HG02610 (cell line): ENCODE data around the gene LRAT.
"Not testable (repeated sequence)": the region's sequence is repeated elsewhere in the genome, so short reads cannot be mapped to it uniquely, and the experiment has no call there.

ENCODE experiments used
- ATAC-seq: cut with Tn5 transposase; IDR thresholded peaks from one replicate; pipeline ENCODE4 v1.9.1; 2021; ENCODE audit warnings: mild to moderate bottlenecking, moderate library complexity; ENCODE audit not compliant: unreplicated experiment

Gene LRAT

DNA sequence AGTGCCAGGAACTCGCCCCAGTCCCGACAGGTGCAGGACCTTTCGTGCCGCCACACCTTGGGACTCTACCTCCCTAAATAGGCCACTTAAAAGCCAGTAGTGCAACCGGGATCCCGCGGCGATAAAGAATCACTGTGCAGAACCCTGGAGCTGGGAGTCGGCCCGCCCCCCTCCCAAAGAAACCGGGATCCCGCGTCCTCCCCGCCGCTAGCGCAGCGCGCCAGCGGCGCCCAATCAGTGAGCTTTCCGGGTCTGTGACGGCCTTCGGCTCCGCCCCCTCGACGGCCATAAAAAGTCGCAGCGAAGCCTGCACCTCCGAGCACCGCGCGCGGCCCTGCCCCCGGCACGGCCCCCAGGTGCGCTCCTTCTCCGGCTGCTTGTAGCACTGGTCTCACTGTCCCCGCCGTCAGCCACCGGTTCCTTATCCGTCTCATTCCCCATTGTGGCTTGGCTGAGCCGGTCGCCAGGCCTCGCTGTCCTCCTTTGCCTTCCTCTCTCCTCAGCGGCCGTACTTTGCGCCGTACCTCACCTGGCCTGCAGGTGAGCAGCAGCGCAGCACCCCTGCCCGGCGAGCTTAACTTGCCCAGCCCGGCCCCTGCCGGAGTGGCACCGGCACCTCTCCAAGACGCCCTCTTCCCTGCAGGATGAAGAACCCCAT, at the start of gene LRAT:
Gene LRAT, plus strand, starts transcription at position 318 of the 658 bp plus-strand sequence. Its CDS starts 327 bp downstream, at position 645.
- peak; percentile 74 for ATAC-seq

DNA sequence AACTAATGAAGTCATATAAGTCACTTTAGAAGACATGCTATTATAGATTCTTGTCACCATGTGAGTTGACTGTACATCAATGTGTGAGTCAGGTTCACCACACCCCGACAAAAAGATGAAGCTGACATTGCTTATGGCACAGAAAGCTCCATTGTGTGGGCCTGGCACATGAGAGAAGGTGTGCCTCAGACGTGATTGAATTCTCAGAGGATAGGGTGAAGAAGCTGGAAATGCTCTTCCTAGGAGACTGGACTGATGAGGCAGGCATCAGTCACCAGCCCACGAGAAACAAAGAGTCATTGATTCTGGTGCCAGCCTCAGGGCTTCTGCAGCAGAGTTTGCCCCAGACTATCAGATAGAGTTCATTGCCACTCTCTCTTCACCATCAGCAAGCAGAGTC, 35.9 kb upstream of the LRAT start:
- ATAC-seq, result no peak

DNA sequence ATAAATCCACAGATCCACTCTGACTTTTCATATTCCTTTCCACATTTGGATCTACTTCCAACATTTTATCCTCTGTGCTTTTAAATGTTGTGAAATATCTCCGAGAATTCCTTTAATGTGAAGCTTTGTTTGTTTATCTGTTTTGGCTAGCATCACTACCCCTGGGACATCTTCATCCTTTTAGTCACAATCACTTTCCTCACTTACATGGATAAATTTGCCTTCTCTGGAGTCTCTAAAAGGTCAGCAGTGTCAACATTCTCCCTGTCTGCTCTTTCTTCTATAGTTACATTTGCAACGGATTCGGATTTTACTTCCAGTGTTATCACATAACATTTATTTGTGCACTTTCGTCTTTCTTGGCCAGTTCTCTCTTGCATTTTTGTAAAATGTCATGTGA, 34.2 kb upstream of the LRAT start:
- no peak for ATAC-seq

DNA sequence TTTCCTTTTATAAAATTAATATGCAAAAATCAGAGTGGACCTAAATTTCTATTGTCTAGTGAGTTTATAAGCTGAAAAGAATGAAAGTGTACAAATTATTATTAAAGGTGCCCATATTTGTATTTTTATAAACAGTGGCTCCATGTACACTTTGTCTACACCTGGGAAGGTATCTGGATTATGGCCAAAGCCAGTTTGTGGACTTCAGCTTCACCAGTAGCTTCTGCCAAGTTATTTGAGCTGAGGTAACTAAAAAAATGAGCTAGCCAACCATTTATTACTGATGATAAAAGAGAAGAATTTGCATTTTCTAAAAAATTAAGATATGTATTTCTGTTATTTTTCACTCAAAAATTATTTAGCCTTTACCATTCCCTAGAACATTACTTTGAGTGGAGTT, 32.3 kb upstream of the LRAT start:
- no peak for ATAC-seq

DNA sequence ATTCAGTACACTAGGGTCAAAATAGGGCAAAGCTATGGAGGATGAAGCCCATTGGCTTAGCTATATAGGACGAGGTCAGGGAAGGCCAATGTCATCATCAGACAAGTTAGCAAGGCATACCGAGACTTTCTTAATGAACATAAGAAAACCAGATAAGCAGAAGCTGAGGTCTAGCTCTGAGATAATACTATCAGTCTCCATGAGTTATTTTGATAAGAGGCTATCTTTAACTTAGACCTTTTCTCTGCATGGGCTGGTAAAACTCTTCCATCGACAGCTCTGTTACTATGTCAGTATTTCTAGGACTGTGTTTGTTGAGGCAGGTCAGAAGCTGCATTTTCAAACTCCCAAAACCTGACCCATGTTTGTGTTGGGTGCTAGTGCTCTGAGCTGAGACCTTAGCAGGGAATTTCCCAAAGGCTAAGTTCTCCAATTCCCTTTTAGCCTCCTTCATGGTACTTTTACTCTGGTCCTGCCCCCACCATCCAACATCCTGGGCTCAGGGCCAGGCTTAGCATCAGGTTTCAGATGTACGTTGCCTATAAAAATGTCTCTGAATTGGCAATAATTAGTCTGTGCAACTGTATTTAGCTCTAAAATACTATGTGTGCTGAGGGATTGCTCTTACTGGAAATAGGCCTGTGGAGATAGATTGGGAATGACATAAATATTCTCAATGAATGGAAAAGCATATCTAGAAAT, 29.3 kb upstream of the LRAT start:
- no peak for ATAC-seq

DNA sequence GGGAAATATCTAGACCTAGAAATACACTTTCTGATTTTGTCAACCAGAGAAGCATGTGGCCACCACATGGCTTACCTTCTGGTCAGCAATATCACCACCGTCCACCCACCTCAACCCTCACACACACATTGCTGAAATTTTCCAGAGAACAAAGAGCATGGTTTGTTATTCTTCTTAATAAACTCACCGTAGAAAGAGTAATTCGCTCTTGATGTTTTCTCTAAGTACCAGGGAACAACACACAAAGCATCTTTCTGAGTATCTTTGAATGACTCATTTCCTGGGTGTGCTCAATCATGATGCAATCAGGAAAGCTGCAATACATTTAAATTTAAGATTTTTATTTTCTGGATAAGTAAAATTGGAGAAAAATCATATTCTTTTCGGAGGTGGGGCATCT, 24.7 kb upstream of the LRAT start:
- ATAC-seq, result no peak

DNA sequence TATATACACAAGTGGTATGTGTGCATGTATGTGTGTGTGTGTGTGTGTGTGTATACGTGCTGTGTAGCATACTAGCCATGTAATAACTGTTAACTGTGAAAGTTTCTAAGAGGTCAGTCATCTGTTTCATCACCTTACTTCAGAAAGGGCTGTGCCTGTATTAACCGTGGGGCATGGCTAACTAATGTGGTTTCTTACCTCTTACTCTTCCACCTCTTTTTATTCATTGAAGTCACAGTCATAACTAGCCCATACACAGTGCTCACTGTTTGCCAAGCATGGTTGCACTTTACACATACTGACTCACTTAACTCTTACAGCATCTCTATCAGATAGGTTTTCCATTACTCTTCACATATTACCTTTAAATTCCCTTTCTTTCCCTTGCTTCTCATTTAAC, 23.7 kb upstream of the LRAT start:
- ATAC-seq, result peak; percentile 97

DNA sequence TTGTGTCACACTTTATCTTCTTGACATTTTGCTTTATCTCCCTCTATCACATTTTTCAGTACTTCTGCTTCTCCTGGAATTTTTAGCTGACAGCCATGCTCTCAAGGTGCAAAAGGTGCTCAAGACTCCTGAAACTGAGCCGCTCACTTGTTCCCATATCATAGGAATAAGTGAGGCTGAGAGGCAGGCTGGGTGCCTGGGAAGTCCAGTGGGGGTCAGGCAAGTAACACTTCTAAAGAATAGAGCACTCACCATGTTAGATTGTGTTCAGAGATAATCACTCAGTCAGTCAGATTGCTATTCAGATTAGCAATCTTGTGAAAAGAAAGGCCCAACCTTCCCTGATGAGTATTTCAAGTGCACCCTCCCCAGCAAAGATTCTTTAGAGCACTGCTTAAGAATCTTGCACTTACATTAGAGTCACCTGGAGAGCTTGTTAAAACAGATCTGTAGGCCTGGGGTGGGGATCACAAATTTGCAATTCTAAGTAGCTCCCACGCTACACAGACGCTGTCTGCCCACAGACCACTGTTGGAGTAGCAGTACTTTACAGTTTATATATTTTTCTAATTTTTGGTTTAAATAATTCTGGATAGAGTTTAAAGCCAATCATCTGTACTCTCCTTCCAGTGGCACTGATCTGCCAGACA, 23.1 kb upstream of the LRAT start:
- ATAC-seq, result no peak

DNA sequence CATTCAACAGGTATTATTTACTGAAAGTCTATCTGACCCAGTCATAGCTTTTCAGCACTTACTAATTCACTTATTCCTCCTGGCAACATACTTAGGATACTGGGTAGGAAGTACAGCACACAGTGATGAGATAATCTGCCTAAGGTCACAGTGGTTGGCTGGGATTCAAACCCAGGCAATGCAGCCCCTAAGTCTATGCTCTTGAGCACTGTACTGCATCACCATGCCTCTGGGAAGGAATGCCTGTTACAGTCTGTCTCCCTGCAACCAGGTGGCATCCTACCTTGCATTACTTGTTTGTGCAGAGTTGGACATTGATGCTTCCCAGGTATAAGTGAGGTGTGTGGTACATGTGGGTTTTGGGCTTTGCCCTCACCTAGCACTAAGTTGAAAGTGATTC, 21.5 kb upstream of the LRAT start:
- ATAC-seq, result no peak

DNA sequence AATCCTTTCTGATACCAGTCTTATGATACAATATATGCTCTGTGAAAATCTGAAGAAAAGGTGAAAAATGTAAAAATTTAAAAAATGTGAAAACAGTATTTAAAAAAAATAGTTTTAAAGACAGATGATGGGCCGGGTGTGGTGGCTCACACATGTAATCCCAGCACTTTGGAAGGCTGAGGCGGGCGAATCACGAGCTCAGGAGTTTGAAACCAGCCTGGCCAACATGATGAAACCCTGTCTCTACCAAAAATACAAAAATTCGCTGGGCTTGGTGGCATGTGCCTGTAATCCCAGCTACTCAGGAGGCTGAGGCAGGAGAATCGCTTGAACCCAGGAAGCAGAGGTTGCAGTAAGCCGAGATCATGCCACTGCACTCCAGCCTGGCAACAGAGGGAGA, 20.2 kb upstream of the LRAT start:
- ATAC-seq, result not testable (repeated sequence)

DNA sequence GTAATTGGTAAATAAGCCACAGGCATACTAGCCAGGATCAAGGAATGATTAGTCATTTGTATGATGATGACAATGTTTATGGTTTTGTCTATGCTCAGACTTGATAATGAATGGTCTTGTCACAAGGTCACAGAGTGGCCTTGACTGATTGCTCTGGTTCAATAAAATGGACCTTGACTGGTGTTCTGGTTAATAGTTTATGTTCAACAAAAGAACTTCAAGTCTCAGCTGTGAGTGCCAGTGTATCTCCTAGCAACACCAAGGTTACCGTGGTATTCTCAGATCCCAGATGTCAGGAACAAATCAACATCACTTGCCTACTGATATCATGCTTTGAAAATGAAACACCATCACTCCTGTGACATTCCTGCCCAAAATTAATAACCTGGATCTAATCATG, 16.3 kb upstream of the LRAT start:
- no peak for ATAC-seq

DNA sequence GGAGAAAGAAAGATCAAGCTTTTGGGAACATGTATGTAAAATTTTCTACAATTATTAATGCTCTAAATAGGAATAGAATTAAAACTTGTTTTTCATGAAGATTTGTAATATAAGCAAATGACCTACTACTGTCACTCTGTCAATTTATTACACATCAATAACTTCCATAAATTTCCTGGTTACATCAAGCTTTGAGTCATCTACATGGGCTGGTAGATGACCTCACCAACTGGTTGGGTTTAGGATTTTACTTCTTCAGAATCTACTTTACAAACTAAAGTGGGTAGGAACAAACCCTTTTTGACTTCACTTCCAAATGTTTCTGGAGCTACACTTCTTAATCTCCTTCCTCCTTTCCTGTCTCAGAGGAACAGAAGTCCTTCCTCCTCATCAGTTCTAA, 12.0 kb upstream of the LRAT start:
- ATAC-seq, result no peak

DNA sequence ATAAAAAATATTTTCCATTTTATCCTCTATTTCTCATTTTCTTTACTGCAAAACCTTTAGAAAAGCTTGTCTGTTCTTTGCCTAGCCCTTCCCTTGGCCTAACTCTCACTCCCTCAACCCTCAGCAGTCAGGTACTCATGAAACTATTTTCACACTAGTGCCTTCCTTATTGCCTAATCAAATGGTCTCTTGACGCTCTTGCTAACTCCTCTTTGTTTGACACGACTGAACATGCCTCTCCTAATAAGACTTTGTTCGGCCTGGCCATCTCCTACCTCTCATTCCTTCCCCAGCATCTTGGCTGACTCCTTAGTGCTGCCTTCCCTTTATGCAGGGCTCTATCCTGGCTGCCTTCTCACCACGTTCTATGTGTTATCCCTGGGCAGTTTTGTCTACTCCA, 11.1 kb upstream of the LRAT start:
- ATAC-seq, result no peak

DNA sequence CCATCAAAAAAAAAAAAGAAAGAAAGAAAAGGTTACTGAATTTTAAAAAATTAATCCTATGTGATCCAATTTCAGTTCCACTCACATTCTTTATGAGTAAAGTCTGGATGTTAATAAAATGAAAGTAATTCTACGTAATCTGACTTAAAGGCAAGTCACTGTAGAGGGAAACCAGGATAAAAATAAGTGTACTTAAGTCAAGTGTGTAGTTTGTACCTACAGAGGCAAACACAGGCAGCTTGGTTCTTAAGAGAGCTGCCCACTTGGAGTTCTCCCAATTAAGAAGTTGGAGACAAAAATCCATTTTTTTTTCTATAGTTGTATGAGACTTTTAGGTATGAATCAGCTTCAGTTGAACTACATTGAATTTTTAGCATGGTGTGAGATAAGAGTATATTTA, 7.0 kb upstream of the LRAT start:
- ATAC-seq, result no peak

DNA sequence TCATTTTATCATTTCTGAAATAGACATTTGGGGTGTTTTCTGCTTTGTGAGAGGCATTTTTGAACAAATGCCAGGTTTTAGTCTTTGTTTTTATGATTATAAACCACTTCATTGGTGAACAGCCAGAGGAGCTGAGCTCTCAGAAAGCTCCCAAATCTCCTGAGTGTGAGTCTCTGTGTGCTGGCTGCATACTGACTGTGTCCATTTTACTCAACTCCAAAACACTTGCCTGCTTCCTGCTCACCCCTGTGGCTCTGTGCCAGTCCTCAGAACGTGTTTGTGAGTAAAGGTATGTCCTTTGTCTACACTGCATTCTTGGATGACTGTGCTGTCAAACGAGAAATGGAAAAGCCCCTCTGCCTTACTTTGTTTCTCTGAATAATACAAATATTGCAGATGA, 5.4 kb upstream of the LRAT start:
- ATAC-seq, result no peak

DNA sequence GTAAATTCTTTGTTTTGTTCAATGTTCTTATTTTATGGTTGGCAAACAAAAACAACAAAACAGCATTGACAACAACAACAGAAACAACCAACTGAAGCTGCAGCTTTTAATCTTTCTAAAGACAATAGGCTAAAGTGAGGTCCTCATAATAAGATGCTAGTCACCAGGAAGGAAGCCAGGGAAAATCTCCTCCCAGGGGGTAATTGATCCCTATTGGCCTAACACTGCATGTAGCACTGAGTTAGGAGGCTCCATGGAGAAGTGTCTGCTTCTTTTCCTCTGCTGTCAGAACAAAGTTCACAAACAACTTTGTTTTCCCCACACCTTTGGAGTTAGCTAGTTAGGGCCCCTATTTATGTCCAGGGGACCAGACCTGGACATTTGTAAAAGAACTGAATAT, 4.7 kb upstream of the LRAT start:
- ATAC-seq, result no peak

DNA sequence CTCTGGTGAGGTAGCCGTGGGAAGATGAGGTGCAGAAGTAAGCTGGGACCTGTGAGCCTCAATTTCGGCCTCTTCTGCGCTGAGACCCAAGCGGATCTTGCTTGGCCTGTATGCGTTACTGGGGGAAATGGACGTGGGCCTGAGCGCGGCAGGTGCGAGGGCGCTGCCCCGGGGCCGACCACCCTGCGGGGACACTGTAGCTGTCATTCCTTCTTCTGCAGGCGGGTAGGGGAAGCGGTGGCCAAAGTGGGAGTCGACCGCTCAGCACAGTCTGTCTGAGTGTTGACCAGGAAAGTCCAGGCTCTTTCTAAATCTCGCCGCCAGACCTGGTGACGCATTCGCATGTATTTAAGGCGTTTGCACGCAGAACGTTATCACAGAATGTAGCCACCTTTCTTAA, 3.3 kb upstream of the LRAT start:
- no peak for ATAC-seq

DNA sequence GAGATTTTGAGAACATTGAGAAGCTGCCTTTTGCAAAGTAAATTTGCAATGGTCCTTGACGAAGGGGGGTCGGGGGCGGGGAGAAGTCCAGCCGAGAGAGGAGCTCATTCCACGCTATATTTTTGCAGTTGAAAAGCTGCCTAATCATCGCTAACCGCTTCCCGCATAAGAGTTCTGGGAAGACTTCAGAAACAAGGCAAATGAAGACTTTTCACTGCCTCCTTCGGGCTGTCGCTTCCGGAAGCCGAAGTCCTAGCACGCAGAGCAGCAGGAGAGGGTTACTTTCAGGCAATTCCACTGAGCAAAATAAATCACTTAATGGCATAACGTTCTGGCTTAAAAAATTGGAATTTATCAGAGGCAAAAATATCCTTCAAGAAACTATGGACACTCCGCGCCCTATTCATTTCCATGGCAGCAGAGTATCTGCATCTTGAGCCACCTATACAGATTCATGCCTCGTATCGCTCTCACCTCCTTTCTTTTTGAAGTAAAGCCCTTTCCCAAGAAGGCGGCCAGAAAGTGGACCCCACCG, 2.6 kb upstream of the LRAT start:
- ATAC-seq, result no peak

DNA sequence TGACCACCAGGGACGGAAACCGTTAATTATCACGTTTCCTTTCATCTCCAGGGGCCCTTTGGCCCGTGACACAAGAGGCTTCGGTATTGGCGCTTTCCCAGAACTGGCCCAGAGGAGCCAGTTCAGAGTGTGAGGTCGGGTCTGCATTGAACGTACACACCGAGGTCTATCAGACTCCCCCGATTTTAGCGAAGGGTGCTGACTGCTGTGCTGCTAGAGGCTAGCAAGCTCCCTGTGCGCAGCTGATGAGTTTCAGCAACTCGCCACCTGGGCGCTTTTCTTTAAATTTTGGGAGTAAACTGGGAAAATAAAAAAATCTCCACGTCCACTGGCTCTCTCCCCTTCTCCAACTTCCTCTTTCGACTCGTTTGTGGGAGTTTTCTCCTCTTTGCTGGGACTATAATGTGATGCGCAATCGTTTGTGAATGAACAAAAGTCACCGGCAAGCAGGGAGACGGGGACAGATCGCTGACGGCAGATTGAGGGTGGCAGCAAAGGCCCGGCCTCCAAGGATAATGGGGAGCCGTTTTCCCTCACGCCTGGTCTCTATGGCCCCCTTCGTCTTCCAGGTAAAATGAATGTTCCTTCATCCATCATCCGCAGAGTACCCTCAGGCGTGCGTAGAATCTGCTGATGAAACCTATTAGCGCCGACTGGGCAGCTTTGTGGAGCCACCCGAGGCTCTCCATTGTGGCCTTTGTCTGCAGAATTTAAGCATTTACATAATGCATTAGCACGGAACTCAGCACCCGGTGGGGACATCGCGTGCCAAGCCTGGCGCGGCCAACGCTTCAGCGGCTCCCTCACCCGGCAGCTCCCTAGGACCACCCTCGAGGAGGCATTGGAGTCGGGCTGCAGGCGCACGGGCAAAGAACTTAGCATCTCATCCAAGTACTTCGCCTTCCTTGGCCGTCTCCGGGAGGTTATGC, 1.6 kb upstream of the LRAT start:
- no peak for ATAC-seq

DNA sequence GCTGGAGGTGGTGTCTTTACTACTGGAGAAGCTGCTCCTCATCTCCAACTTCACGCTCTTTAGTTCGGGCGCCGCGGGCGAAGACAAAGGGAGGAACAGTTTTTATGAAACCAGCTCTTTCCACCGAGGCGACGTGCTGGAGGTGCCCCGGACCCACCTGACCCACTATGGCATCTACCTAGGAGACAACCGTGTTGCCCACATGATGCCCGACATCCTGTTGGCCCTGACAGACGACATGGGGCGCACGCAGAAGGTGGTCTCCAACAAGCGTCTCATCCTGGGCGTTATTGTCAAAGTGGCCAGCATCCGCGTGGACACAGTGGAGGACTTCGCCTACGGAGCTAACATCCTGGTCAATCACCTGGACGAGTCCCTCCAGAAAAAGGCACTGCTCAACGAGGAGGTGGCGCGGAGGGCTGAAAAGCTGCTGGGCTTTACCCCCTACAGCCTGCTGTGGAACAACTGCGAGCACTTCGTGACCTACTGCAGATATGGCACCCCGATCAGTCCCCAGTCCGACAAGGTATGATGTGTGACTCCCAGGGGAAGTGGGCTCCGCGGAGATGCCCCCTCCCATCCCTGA, 634 bp downstream of the LRAT start:
- no peak for ATAC-seq

DNA sequence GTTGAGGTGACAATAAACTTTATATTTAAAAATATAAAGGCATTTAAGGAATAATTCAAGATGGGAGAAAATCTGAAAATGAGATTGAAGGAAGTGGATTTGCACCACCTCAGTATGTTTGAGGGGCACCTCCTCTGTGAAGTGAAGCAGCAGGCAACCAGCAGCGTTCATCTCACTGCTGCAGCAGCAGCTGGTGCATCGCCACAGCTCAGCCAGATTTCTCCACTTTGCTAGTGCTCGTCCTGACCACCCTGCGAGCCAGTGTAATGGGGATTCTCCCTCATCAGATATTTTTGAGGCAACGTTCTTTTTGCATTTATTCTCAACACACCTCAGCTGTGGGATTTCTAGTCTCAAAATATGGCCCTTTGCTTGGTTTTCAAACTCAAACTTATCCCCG, 13.9 kb downstream of the LRAT start:
- ATAC-seq, result no peak
